Measurements from ENCODE around the gene KATNBL1. TPM values are rescaled to one million over a fixed set of nuclear protein-coding genes. Genes with fewer than 3 reads are reported as not detected.
A peak's percentile ranks its signal among the peaks of the same experiment; 100 is the strongest.

KATNBL1 gene
- total and polyA plus RNA-seq, 2 experiments from 2014 or later: 54.8 to 77.0 TPM

GRCh38 chr15:34239151-34239808, 29.4 kb upstream of the KATNBL1 start:
- Histone ChIP-seq H3K9me3 (ENCODE audit: low read depth) (no peaks in the 10 kb centered on the region), H3K36me3 (peaks cover 72% of the 10 kb centered on the region), H3K4me3 (no peak overlapping the region), H3K4me1 (ENCODE audit: low read depth) (no peaks in the 10 kb centered on the region), H3K27ac (no peak overlapping the region), H3K27me3 (no peaks in the 10 kb centered on the region)
- DNase-seq (ENCODE audit: low read depth in 1 of 2, low spot score in 1 of 2): peak in 1 of 2 donors; percentile 67
- no peak for TF ChIP-seq CTCF (IDR thresholded peaks at IDR 0.05; ENCODE audit: low read depth, low read length)

- no peaks in the 10 kb centered on the region for H3K4me1 ChIP-seq (ENCODE audit: low read depth)
- DNase-seq (ENCODE audit: low read depth in 1 of 2, low spot score in 1 of 2): no peak
- TF ChIP-seq CTCF (IDR thresholded peaks at IDR 0.05; ENCODE audit: low read depth, low read length): no peak
- H3K27ac ChIP-seq: peak overlapping the region; percentile 22
- no peaks in the 10 kb centered on the region for H3K27me3 ChIP-seq
- no peaks in the 10 kb centered on the region for H3K9me3 ChIP-seq (ENCODE audit: low read depth)
- H3K36me3 ChIP-seq: peaks cover 63% of the 10 kb centered on the region
- no peak overlapping the region for H3K4me3 ChIP-seq
Observed at GRCh38 chr15:34233614-34234013, 23.7 kb upstream of the KATNBL1 start.

- Histone ChIP-seq H3K27ac (peak overlapping the region; percentile 92), H3K9me3 (ENCODE audit: low read depth) (no peaks in the 10 kb centered on the region), H3K36me3 (peaks cover 4% of the 10 kb centered on the region), H3K27me3 (no peaks in the 10 kb centered on the region), H3K4me1 (ENCODE audit: low read depth) (no peaks in the 10 kb centered on the region), H3K4me3 (peak overlapping the region; percentile 68)
- DNase-seq (ENCODE audit: low read depth in 1 of 2, low spot score in 1 of 2): peak in 1 of 2 donors; percentile 12
- no peak for TF ChIP-seq CTCF (IDR thresholded peaks at IDR 0.05; ENCODE audit: low read depth, low read length)
Observed at GRCh38 chr15:34223904-34224596, 14.2 kb upstream of the KATNBL1 start.

GRCh38 chr15:34217587-34218225, 7.8 kb upstream of the KATNBL1 start:
- Histone ChIP-seq H3K27ac (no peak overlapping the region), H3K4me1 (ENCODE audit: low read depth) (no peaks in the 10 kb centered on the region), H3K27me3 (no peaks in the 10 kb centered on the region), H3K4me3 (no peak overlapping the region), H3K9me3 (ENCODE audit: low read depth) (no peaks in the 10 kb centered on the region), H3K36me3 (no peaks in the 10 kb centered on the region)
- no peak for TF ChIP-seq CTCF (IDR thresholded peaks at IDR 0.05; ENCODE audit: low read depth, low read length)
- no peak for DNase-seq (ENCODE audit: low read depth in 1 of 2, low spot score in 1 of 2)

- Histone ChIP-seq H3K4me3 (no peak overlapping the region), H3K27me3 (no peaks in the 10 kb centered on the region), H3K9me3 (ENCODE audit: low read depth) (no peaks in the 10 kb centered on the region), H3K36me3 (no peaks in the 10 kb centered on the region), H3K4me1 (ENCODE audit: low read depth) (no peaks in the 10 kb centered on the region), H3K27ac (no peak overlapping the region)
- TF ChIP-seq CTCF (IDR thresholded peaks at IDR 0.05; ENCODE audit: low read depth, low read length): no peak
- no peak for DNase-seq (ENCODE audit: low read depth in 1 of 2, low spot score in 1 of 2)
Observed at GRCh38 chr15:34216527-34217270, 6.8 kb upstream of the KATNBL1 start.

All from cardiac muscle cell (in vitro differentiated cells and primary cell).